GM13976 (cell line): Measurements from ENCODE around the gene HTR3A.

Experiments
- DNase-seq: peaks from one replicate; pipeline ENCODE4 v3.0.0; 2012; ENCODE audit warnings: low spot score
- in situ Hi-C: fragments of 300-500 bp; cut with MboI; formaldehyde crosslinking; loops from one replicate; pipeline ENCODE4 v1.12.0; 2022; ENCODE audit warnings: low sequenced_read_pairs, mixed read lengths, inconsistent platforms; ENCODE audit not compliant: unreplicated experiment
- TF ChIP-seq, protein P1 (sequence below): IDR thresholded peaks from 2 replicates; pipeline ENCODE4 v1.5.1; 2012; ENCODE audit warnings: borderline replicate concordance, mild to moderate bottlenecking; ENCODE audit not compliant: insufficient read depth; ENCODE audit errors: extremely low read depth, missing control alignments, control extremely low read depth

Gene HTR3A

DNA sequence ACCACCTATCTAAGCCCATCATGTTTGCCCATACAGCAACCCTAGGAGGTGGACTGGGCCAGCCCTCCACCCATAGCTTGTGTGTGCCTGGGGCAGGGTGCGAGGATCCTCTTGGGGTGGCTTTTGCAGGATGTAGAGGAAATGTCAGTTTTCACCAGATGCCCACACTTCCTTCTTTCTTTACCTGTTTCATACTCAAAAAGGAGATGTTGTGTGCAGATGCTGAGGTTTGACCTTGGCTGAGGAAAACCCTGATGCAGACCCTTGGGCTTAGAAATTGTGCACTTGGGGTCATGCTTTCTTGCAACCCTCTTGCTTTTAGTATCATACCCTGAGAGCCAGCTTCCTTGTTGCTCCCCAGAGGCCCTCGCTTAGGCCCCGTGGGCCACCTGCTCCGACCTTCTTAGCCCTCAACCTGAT, 2.2 kb downstream of the HTR3A start:
- no peak for DNase-seq
- TF ChIP-seq, protein P1, sequence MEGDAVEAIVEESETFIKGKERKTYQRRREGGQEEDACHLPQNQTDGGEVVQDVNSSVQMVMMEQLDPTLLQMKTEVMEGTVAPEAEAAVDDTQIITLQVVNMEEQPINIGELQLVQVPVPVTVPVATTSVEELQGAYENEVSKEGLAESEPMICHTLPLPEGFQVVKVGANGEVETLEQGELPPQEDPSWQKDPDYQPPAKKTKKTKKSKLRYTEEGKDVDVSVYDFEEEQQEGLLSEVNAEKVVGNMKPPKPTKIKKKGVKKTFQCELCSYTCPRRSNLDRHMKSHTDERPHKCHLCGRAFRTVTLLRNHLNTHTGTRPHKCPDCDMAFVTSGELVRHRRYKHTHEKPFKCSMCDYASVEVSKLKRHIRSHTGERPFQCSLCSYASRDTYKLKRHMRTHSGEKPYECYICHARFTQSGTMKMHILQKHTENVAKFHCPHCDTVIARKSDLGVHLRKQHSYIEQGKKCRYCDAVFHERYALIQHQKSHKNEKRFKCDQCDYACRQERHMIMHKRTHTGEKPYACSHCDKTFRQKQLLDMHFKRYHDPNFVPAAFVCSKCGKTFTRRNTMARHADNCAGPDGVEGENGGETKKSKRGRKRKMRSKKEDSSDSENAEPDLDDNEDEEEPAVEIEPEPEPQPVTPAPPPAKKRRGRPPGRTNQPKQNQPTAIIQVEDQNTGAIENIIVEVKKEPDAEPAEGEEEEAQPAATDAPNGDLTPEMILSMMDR = no peak
- in situ Hi-C loops = no loop called here

DNA sequence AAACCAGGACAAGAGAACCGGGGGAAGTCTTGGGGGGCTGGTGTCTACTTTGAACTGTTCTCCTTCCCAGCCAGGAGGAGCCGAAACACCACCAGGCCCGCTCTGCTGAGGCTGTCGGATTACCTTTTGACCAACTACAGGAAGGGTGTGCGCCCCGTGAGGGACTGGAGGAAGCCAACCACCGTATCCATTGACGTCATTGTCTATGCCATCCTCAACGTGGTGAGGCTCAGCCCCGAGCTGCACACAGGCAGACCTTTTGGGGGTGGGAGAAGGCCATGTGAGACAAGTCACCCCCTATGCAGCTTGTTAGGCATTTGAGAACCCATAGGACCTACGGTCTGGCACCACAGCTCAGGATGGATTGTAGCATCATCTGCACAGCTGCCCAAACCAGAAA, 2.8 kb downstream of the HTR3A start:
- TF ChIP-seq, protein P1 = no peak
- no peak for DNase-seq
- in situ Hi-C loops = no loop called here

GRCh38 chr11:113979431-113979830, 4.5 kb downstream of the HTR3A start:
- DNase-seq = no peak
- in situ Hi-C loops = no loop called here
- TF ChIP-seq, protein P1 = no peak

- TF ChIP-seq, protein P1 = no peak
- in situ Hi-C loops = no loop called here
- no peak for DNase-seq
Measured at GRCh38 chr11:113980785-113981184, 5.9 kb downstream of the HTR3A start.

GRCh38 chr11:113982306-113982705, 7.4 kb downstream of the HTR3A start:
- in situ Hi-C loops = no loop called here
- TF ChIP-seq, protein P1 = no peak
- no peak for DNase-seq

DNA sequence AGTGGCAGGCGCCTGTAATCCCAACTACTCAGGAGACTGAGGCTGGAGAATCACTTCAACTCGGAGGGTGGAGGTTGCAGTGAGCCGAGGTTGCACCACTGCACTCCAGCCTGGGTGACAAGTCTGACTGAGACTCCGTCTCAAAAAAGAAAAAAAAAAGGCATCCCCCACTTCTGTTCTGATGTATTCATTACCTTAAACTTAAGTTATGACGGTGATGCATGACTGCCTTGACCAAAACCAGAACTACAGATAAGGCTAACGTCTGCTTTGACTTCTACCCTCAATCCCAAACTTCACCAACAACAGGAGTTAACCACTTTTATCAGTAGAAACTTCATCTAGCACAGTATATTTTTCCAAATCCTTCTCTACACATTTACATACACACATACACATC, 9.9 kb downstream of the HTR3A start:
- in situ Hi-C loops = no loop called here
- TF ChIP-seq, protein P1 = no peak
- no peak for DNase-seq

GRCh38 chr11:113985906-113986305, 11.0 kb downstream of the HTR3A start:
- in situ Hi-C loops = no loop called here
- DNase-seq = no peak
- TF ChIP-seq, protein P1 = no peak
